ENCODE results near the gene ARHGAP15.

DNA sequence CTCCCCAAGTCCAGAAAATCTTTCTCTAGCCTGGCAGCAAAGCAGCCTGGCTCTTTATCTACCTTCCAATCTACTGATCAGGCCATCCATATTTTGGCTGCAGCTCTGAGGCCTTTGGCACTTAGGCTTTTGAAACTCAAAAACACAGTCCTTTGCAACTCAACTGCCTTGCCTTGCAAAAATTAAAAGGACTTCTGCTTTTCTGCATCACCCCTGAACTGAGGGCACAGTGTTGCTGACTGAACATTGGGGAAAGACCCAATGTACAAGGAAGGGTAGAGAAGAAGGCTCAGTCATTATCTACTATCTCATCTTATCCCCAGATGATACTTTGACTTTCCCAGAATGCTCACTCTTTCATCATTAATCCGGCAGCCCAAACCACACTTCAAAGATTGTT, 625.5 kb downstream of the ARHGAP15 start:
- TF ChIP-seq, protein P1, sequence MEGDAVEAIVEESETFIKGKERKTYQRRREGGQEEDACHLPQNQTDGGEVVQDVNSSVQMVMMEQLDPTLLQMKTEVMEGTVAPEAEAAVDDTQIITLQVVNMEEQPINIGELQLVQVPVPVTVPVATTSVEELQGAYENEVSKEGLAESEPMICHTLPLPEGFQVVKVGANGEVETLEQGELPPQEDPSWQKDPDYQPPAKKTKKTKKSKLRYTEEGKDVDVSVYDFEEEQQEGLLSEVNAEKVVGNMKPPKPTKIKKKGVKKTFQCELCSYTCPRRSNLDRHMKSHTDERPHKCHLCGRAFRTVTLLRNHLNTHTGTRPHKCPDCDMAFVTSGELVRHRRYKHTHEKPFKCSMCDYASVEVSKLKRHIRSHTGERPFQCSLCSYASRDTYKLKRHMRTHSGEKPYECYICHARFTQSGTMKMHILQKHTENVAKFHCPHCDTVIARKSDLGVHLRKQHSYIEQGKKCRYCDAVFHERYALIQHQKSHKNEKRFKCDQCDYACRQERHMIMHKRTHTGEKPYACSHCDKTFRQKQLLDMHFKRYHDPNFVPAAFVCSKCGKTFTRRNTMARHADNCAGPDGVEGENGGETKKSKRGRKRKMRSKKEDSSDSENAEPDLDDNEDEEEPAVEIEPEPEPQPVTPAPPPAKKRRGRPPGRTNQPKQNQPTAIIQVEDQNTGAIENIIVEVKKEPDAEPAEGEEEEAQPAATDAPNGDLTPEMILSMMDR (IDR thresholded peaks at IDR 0.05; ENCODE audit: low read length): no peak
- TF ChIP-seq EZH2 (IDR thresholded peaks at IDR 0.05; ENCODE audit: borderline replicate concordance, low read length): no peak
